Measurements from ENCODE around the gene PLPP1.

- TF ChIP-seq CTCF (IDR thresholded peaks at IDR 0.05): no peak
- TF ChIP-seq POLR2A (IDR thresholded peaks at IDR 0.05): no peak
Observed at GRCh38 chr5:55392669-55393068, 142.1 kb downstream of the PLPP1 start.
